Measurements from ENCODE around the gene KLF13. TPM values are rescaled to one million over a fixed set of nuclear protein-coding genes. Genes with fewer than 3 reads are reported as not detected.

Gene KLF13
- polyA plus RNA-seq, 1 experiment: 11.5 TPM

DNA sequence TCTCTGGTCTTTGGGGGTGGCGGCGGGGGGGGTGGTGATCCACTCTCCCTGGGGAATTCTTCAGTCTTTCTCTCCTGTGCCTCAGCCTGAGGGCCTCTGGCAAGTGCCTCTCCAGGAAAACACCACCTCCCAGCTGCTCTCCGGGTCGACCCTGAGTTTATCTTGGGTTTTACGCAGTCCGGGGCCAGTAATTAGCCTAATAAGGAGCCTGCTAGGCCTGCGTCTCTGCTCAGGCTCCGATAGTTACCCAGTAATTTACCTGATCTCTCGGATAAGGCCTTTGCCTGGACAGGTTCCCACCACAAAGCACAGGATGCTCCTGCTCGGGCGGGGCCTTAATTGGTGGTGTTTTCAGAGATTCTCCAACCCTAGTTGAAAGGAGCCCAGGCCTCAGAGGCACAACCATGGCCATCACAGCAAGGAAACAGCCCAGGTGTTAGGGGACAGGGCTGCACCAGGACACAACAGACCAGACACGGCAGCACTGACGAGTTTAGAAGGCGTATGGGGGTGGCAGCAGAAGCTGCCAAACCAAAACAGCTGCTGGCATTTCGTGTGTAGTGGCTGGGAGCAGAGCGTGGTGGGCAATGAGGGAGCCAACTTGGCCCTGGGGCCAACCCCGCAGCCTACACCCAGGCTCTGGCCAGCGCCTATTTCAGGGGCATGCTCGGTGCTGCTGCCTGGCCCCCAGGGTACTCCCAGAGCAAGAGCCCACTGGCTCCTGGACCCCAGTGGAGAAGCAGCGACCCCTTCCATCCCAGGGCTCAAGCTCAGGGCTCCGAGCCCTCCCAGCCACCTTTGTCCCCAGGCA is 71.4 kb downstream of the KLF13 start:
- DNase-seq (ENCODE audit: low read depth): no peak
- H3K4me3 ChIP-seq (ENCODE audit: low read depth, low read length): no peak overlapping the region
- no peaks in the 10 kb centered on the region for H3K27me3 ChIP-seq (ENCODE audit: control insufficient read depth, insufficient read depth, low read length)
- ChIA-PET CTCF (interaction anchor here (0.6 to 1.6 kb wide), 2 partner anchors 53 to 90 kb away, joined by 3 to 4 read pairs; no protein-coding TSS in a partner anchor), POLR2A (no interaction called here)
- TF ChIP-seq, protein P1, sequence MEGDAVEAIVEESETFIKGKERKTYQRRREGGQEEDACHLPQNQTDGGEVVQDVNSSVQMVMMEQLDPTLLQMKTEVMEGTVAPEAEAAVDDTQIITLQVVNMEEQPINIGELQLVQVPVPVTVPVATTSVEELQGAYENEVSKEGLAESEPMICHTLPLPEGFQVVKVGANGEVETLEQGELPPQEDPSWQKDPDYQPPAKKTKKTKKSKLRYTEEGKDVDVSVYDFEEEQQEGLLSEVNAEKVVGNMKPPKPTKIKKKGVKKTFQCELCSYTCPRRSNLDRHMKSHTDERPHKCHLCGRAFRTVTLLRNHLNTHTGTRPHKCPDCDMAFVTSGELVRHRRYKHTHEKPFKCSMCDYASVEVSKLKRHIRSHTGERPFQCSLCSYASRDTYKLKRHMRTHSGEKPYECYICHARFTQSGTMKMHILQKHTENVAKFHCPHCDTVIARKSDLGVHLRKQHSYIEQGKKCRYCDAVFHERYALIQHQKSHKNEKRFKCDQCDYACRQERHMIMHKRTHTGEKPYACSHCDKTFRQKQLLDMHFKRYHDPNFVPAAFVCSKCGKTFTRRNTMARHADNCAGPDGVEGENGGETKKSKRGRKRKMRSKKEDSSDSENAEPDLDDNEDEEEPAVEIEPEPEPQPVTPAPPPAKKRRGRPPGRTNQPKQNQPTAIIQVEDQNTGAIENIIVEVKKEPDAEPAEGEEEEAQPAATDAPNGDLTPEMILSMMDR (IDR thresholded peaks at IDR 0.05; ENCODE audit: insufficient read depth, low read depth, low read length): no peak
- no peaks in the 10 kb centered on the region for H3K36me3 ChIP-seq (ENCODE audit: control insufficient read depth, insufficient read depth, low read length)

DNA sequence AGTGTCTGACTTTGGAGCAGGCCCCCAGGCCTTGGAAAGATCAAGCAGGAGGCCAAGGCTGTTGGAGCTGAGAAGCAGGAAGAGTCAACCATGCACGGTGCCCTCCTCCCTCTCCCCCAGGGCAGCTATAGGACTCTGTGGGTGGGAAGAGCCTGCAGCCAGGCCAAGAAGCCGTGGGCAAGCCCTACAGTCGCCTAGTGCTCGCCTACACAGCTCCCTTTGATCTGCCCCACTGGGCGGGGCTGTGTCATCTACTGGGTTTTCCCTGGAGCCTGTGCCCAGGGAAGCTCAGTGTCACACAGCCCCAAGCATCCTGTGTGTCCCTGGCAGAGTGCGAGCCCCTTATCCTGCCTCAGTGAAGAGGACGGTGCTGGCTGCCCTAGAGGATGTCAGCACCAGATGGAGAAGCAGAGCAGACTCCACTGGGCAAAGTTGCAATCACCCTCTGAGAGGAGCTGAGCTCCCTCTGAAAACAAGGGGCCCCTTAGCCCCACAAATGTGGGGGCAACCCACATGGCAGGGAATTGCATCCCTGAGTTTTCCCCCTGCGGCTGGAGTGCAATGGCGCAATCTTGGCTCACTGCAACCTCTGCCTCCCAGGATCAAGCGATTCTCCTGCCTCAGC is 72.2 kb downstream of the KLF13 start:
- CTCF ChIA-PET: interaction anchor here (1.6 kb wide), 1 partner anchor 89 kb away, joined by 4 read pairs; no protein-coding TSS in a partner anchor
- DNase-seq (ENCODE audit: low read depth): no peak
- Histone ChIP-seq H3K27me3 (ENCODE audit: control insufficient read depth, insufficient read depth, low read length) (no peaks in the 10 kb centered on the region), H3K36me3 (ENCODE audit: control insufficient read depth, insufficient read depth, low read length) (no peaks in the 10 kb centered on the region), H3K4me3 (ENCODE audit: low read depth, low read length) (no peak overlapping the region)
- TF ChIP-seq, protein P1 (IDR thresholded peaks at IDR 0.05; ENCODE audit: insufficient read depth, low read depth, low read length): no peak
- POLR2A ChIA-PET: no interaction called here

DNA sequence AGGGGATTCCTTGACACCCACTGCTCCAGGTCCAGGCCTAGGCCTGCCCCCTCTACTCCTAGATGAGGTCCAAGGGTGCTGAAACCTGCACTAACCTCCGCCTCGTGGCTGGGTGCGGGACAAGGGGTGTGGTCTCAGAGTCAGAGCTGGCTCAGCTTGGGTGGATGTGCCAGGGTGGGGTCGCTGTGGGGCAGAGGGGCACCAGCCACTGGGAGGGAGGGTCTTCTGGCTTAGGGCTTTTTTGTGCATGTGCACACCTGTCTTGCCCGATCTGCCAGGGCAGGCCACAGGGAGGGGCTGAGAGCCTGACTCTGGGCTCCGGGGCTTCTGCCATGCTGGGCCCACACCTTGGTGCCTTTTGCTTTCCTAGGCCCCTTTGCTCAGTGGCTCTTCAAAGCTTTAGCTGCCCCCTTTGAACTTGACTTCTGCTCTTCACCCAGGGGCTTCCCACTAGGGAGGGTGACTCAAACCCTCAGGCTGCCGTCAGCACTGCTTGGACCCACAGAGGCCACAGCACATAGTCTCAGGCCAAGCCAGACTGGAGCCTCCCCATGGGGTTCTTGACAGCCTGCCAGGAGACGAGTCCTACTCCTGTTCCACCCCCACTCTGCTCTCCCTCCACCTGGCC is 73.0 kb downstream of the KLF13 start:
- CTCF ChIA-PET: no interaction called here
- Histone ChIP-seq H3K36me3 (ENCODE audit: control insufficient read depth, insufficient read depth, low read length) (no peaks in the 10 kb centered on the region), H3K27me3 (ENCODE audit: control insufficient read depth, insufficient read depth, low read length) (no peaks in the 10 kb centered on the region), H3K4me3 (ENCODE audit: low read depth, low read length) (no peak overlapping the region)
- DNase-seq (ENCODE audit: low read depth): no peak
- POLR2A ChIA-PET: interaction anchor here (0.7 kb wide), 1 partner anchor 72 kb away, joined by 4 read pairs; no protein-coding TSS in a partner anchor
- TF ChIP-seq, protein P1 (IDR thresholded peaks at IDR 0.05; ENCODE audit: insufficient read depth, low read depth, low read length): no peak

DNA sequence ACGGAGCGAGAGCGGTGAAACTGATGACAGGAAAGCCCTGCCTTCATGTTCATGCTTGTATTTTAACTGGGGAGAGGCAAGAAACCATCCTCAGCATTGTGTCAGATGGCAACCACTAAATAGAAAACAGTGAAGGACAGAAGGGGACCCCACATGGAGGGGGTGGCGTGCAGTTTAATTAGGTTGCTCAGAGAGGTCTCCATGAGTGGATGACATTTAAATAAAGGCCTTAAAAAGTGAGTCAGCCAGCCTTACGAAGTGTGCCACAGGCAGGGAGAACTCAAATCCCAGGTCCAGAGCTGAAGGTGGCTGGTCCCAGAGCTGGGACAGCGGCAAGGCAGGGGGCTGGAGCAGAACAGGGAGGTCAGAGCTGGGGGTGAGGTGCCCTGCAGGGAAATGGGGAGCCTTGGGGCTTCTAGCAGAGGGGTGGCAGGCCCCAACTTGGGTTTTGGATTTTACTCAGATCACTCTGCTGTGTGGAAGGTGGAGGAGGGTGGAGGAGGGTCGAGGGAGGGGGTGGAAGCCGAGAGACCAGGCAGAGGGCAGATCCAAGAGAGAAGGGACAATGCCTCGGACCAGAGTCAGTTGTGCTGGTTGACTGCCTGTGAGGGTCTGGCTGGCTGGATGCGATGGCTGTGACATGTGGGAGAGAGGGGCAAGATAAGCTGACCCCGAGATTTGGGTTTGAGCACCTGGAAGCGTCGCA is 73.7 kb downstream of the KLF13 start:
- ChIA-PET POLR2A (interaction anchor here (0.7 kb wide), 1 partner anchor 72 kb away, joined by 4 read pairs; no protein-coding TSS in a partner anchor), CTCF (no interaction called here)
- no peak overlapping the region for H3K4me3 ChIP-seq (ENCODE audit: low read depth, low read length)
- H3K36me3 ChIP-seq (ENCODE audit: control insufficient read depth, insufficient read depth, low read length): no peaks in the 10 kb centered on the region
- DNase-seq (ENCODE audit: low read depth): no peak
- no peaks in the 10 kb centered on the region for H3K27me3 ChIP-seq (ENCODE audit: control insufficient read depth, insufficient read depth, low read length)
- TF ChIP-seq, protein P1 (IDR thresholded peaks at IDR 0.05; ENCODE audit: insufficient read depth, low read depth, low read length): no peak

Measured in BJ (cell line).